CD14-positive monocyte (primary cell): ENCODE data around the gene S1PR4. TPM values are rescaled to one million over a fixed set of nuclear protein-coding genes. Genes with fewer than 3 reads are reported as not detected.

Source experiments
- DNase-seq, 3 donors: peaks; one replicate each; pipeline ENCODE4 v3.0.0-alpha.2; 2011 to 2022
- H2AFZ ChIP-seq: 2 replicates; pipeline ENCODE4 v1.6.0; 2012; ENCODE audit warnings: mild to moderate bottlenecking, low read depth, low read length, inconsistent platforms; ENCODE audit not compliant: insufficient read depth, poor library complexity, severe bottlenecking
- H3K27ac ChIP-seq, 2 donors: 1 replicate in 1 of 2; 2 replicates in 1 of 2; pipeline ENCODE4 v1.5.1; 2012 to 2013; ENCODE audit warnings: low read length in 2 of 2, control low read depth in 1 of 2, inconsistent platforms in 1 of 2, low read depth in 1 of 2, mild to moderate bottlenecking in 1 of 2
- H3K27me3 ChIP-seq, 2 donors: one replicate each; pipeline versions ENCODE4 v1.6.0 to v1.6.1; 2011 to 2013; ENCODE audit warnings: low read length in 2 of 2; ENCODE audit not compliant: control insufficient read depth in 2 of 2, insufficient read depth in 2 of 2
- H3K36me3 ChIP-seq, 2 donors: replicated peaks in 1 of 2; 1 replicate in 1 of 2; 2 replicates in 1 of 2; pipeline versions ENCODE4 v1.5.1 to v1.6.1; 2012 to 2013; ENCODE audit warnings: low read length in 2 of 2, control low read depth in 1 of 2, inconsistent platforms in 1 of 2, mild to moderate bottlenecking in 1 of 2; ENCODE audit not compliant: insufficient read depth in 2 of 2, control insufficient read depth in 1 of 2
- H3K4me1 ChIP-seq, 2 donors: 1 replicate in 1 of 2; 2 replicates in 1 of 2; pipeline versions ENCODE4 v1.5.1 to v1.6.1; 2012 to 2013; ENCODE audit warnings: low read length in 2 of 2, control low read depth in 1 of 2, inconsistent platforms in 1 of 2, mild to moderate bottlenecking in 1 of 2, moderate library complexity in 1 of 2; ENCODE audit not compliant: insufficient read depth in 2 of 2, control insufficient read depth in 1 of 2
- H3K4me2 ChIP-seq: replicated peaks from 2 replicates; pipeline ENCODE3; 2012; ENCODE audit warnings: low read length, moderate library complexity, mild to moderate bottlenecking; ENCODE audit not compliant: poor library complexity, severe bottlenecking; ENCODE audit errors: extremely low read depth
- H3K4me3 ChIP-seq, 3 experiments: fragments of 200-600 bp in 1 of 3; sonication (generic) in 1 of 3; replicated peaks in 1 of 3; 1 replicate in 2 of 3; 2 replicates in 1 of 3; pipeline ENCODE4 v1.5.1; 2011 to 2013; ENCODE audit warnings: low read length in 3 of 3, mild to moderate bottlenecking in 3 of 3, control low read depth in 2 of 3, low read depth in 2 of 3, inconsistent platforms in 1 of 3, moderate library complexity in 1 of 3
- H3K79me2 ChIP-seq: 2 replicates; pipeline ENCODE4 v1.6.0; 2012; ENCODE audit warnings: mild to moderate bottlenecking, control low read depth, inconsistent platforms, low read length, moderate library complexity; ENCODE audit not compliant: insufficient read depth
- H3K9ac ChIP-seq: 2 replicates; pipeline ENCODE4 v1.6.0; 2017; ENCODE audit warnings: low read length, mild to moderate bottlenecking; ENCODE audit not compliant: insufficient read depth, poor library complexity, severe bottlenecking
- H3K9me3 ChIP-seq, 2 donors: replicated peaks in 1 of 2; 1 replicate in 1 of 2; 2 replicates in 1 of 2; pipeline versions ENCODE4 v1.5.1 to v1.6.1; 2012 to 2013; ENCODE audit warnings: low read length in 2 of 2, control low read depth in 1 of 2; ENCODE audit not compliant: control insufficient read depth in 1 of 2, insufficient read depth in 1 of 2
- H4K20me1 ChIP-seq: 2 replicates; pipeline ENCODE4 v1.6.0; 2012; ENCODE audit warnings: mild to moderate bottlenecking, low read length, control low read depth, moderate library complexity; ENCODE audit not compliant: insufficient read depth
- H3K27ac Mint-ChIP-seq, 7 donors: one replicate each; pipeline ENCODE4 v1.8.0; 2020; ENCODE audit warnings: mild to moderate bottlenecking in 7 of 7, mixed read lengths in 7 of 7, moderate library complexity in 6 of 7, inconsistent platforms in 2 of 7
- H3K27me3 Mint-ChIP-seq, 3 donors: one replicate each; pipeline ENCODE4 v1.8.0; 2021 to 2022; ENCODE audit warnings: low read depth in 3 of 3, mild to moderate bottlenecking in 3 of 3, mixed read lengths in 3 of 3, moderate library complexity in 3 of 3, inconsistent platforms in 1 of 3
- H3K36me3 Mint-ChIP-seq, 2 donors: one replicate each; pipeline ENCODE4 v1.8.0; 2020; ENCODE audit warnings: mixed read lengths in 2 of 2, inconsistent platforms in 1 of 2, mild to moderate bottlenecking in 1 of 2
- H3K4me1 Mint-ChIP-seq: one replicate; pipeline ENCODE4 v1.8.0; 2020; ENCODE audit warnings: mild to moderate bottlenecking, mixed read lengths
- H3K4me3 Mint-ChIP-seq, 2 donors: one replicate each; pipeline ENCODE4 v1.8.0; 2020; ENCODE audit warnings: mild to moderate bottlenecking in 2 of 2, mixed read lengths in 2 of 2, moderate library complexity in 1 of 2
- H3K9me3 Mint-ChIP-seq, 7 donors: one replicate each; pipeline ENCODE4 v1.8.0; 2020 to 2022; ENCODE audit warnings: mixed read lengths in 7 of 7, mild to moderate bottlenecking in 6 of 7, moderate library complexity in 6 of 7, inconsistent platforms in 2 of 7
- CTCF ChIP-seq: fragments of 200-600 bp; IDR thresholded peaks from one replicate; pipeline ENCODE4 v1.8.0; 2022; ENCODE audit warnings: antibody characterized with exemption, mild to moderate bottlenecking
- WGBS: methylation state at CpG from one replicate; pipeline ENCODE4 v1.1.5; 2013; ENCODE audit warnings: missing lambda C conversion rate; ENCODE audit not compliant: insufficient coverage; 5-methylcytosine and 5-hydroxymethylcytosine counted together
- intact Hi-C, 2 donors: fragments of 100-400 bp; cut with micrococcal nuclease; formaldehyde crosslinking; loops; one replicate each; pipeline versions ENCODE4 v1.15.0 to v1.15.1; 2023
- polyA plus RNA-seq, 3 donors: library from polyadenylated mRNA; depleted of rRNA in 1 of 3; unstranded in 2 of 3; stranded (reverse) in 1 of 3; fragments of 300-500 nt in 2 of 3; fragments of >200 nt in 1 of 3; fragmentation: Illumina TruSeq in 2 of 3; gene quantifications; 1 replicate in 2 of 3; 2 replicates in 1 of 3; pipeline ENCODE4 v1.2.3, GENCODE V29; 2012 to 2021

S1PR4 gene
- polyA plus RNA-seq, 3 donors = 28.5 to 131 (median 105) TPM

- Histone ChIP-seq H2AFZ (no peak overlapping the region), H3K4me1 (peaks cover 11 to 21% of the 10 kb centered on the region in 2 donors), H3K27me3 (no peaks in the 10 kb centered on the region), H3K4me2 (peak overlapping the region; percentile 39), H3K9ac (peak overlapping the region; percentile 41), H4K20me1 (peaks cover 59% of the 10 kb centered on the region), H3K79me2 (peaks cover 9% of the 10 kb centered on the region), H3K9me3 (peaks cover 2 to 6% of the 10 kb centered on the region in 2 donors), H3K27ac (peak overlapping the region; percentile 50 to 81), H3K4me3 (peak overlapping the region in 1 of 3 experiments; percentile 2), H3K36me3 (peaks cover 72 to 88% of the 10 kb centered on the region in 2 donors)
- Mint-ChIP-seq H3K27ac (peak overlapping the region in 1 of 7 donors; percentile 80), H3K27me3 (peaks cover 0 to 2% (median 0%) of the 10 kb centered on the region in 3 donors), H3K36me3 (peaks cover 11 to 46% of the 10 kb centered on the region in 2 donors), H3K9me3 (peaks cover 2 to 5% (median 4%) of the 10 kb centered on the region in 7 donors), H3K4me1 (no peaks in the 10 kb centered on the region), H3K4me3 (no peak overlapping the region)
- peak; percentile 81 to 97 (median 86) for DNase-seq
- TF ChIP-seq CTCF = no peak
- intact Hi-C loops = no loop called here
- WGBS = 30% methylated on average over 16 of the region's 21 CpGs
These were observed 23.4 kb upstream of the S1PR4 start for GRCh38 chr19:3154957-3155736.

- Histone ChIP-seq H3K4me3 (no peak overlapping the region), H4K20me1 (peaks cover 38% of the 10 kb centered on the region), H3K4me1 (peaks cover 11 to 21% of the 10 kb centered on the region in 2 donors), H3K27ac (no peak overlapping the region), H3K9ac (no peak overlapping the region), H3K27me3 (no peaks in the 10 kb centered on the region), H3K79me2 (peaks cover 8% of the 10 kb centered on the region), H3K4me2 (no peak overlapping the region), H3K36me3 (peaks cover 70 to 86% of the 10 kb centered on the region in 2 donors), H3K9me3 (peaks cover 7 to 9% of the 10 kb centered on the region in 2 donors), H2AFZ (no peak overlapping the region)
- DNase-seq = no peak
- no peak for TF ChIP-seq CTCF
- peaks cover 6 to 10% (median 8%) of the 10 kb centered on the region in 7 donors for H3K9me3 Mint-ChIP-seq
- H3K27ac Mint-ChIP-seq = peak overlapping the region in 6 of 7 donors; percentile 27 to 84 (median 48)
- intact Hi-C loops = no loop called here
- 94% methylated on average over 20 of the region's 23 CpGs for WGBS
- H3K36me3 Mint-ChIP-seq = peaks cover 4 to 62% of the 10 kb centered on the region in 2 donors
- peaks cover 4% of the 10 kb centered on the region for H3K4me1 Mint-ChIP-seq
- no peak overlapping the region for H3K4me3 Mint-ChIP-seq
- peaks cover 0 to 2% (median 0%) of the 10 kb centered on the region in 3 donors for H3K27me3 Mint-ChIP-seq
These were observed 21.3 kb upstream of the S1PR4 start for GRCh38 chr19:3157096-3157845.
